ENCODE results near the gene PSME1.

Gene PSME1

DNA sequence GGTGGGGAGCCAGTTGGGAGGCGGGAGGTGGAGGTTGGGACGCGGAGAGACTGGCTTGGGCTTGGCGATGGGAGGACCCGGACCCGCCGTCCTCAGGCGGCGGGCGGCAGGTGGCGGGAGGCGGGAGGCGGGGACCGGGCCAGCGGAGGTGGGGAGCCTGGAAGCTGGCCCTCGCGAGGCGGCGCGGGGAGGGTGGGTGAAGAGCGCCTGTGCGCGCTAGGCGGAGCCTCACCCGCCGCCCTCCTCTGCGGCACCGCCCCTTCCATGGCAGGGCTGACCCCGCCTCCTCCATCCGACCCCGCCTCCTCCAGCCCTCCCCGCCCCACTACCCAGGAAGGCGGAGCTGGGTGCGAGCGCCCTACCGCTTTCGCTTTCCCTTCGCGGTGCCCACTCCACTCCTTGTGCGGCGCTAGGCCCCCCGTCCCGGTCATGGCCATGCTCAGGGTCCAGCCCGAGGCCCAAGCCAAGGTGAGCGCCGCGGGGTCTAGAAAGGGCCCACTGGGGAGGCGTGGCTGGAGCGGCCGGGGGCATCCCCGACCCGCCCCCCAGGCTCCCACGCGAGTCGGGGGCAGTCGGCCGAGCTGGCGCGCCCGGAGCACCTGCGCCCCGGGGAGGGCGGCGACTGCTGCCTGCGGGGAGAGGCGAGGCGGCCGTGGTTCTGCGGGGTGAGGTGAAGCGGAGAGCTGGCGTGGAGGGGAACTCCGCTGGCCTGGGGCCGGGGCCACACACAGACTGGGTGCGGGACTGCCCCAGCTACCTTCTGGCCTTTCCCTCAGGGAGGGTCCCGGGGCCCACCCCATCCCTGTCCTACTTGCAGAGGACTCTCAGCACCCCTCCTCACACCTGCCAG is at the start of gene PSME1:
Gene PSME1, plus strand, starts transcription at position 361 of the 850 bp plus-strand sequence. Its CDS starts 69 bp downstream, at position 430.
- no peak for FAIRE-seq

DNA sequence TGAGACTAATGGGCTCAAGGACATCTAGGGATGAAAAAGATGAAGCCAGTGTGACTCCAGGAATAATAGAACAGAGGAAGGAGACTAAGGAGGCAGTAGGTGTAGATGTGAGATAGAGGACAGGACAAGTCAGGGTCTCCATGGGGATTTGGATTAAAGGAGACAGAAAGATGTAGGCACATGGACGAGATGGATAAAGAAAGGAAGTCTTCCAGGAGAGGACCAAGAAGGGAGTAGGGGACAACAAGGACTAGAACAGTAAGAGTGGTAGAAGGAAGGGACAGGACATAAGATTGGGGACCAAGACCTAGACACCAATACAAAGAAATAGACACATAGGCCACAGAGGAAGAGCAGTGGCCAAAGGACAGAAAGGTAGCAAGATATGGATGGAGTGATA is 49.0 kb upstream of the PSME1 start:
- no peak for FAIRE-seq

DNA sequence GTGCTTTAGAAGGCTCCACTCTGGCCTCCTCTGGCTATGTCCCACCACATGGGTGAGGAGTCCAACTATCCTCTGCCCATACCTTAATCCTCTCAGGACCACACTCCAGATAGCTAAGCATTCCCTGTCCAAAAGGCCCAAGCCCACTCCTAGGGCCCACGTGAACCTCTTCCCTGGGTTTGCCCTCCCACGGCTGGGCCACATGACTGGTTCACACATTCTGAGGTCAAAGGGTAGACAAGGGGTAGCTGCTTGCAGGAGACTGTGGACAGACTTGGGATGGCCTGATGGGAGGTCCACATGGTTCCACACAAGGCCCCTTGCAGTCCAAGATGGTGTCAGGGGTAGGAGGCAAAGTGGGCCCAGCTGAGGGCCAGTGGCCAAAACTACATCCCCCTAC is 47.9 kb upstream of the PSME1 start:
- no peak for FAIRE-seq

DNA sequence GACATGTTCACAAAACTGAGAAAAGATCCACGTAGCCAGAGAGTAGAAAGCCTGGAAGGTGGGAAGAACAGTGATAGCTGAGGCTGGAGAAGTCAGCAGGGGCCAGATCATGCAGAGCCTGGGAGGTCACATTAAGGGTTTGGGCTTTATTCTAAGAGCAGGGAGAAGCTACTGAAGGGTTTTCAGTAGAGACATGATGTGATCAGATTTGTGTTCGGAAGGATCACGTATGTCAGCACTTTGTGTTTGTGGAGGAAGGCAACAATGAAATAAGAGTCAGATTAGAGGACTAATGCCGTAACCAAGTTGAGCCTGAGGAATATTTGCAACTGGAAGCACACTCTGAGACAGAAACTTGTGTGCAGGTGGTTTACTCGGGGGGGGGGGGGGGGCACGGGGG is 46.1 kb upstream of the PSME1 start:
- no peak for FAIRE-seq

DNA sequence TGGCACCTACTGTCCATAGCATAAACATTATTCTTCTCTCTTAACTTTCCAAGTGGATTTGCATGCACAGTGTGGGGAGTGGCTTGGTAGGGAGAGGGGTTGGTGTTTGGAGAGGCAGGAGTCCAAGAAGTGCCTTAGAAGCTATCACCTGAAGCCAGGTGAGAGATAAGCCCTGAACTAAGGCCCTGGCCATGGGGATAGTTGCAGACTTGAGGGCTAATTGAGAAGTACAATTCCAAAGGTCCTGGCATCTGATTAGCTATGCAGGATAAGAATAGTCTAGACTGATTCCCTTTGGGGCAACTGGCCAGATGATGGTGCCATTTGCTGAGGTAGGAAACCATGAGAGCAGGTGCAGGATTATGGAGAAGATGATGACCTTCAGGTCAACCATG is 43.9 kb upstream of the PSME1 start:
- no peak for FAIRE-seq

DNA sequence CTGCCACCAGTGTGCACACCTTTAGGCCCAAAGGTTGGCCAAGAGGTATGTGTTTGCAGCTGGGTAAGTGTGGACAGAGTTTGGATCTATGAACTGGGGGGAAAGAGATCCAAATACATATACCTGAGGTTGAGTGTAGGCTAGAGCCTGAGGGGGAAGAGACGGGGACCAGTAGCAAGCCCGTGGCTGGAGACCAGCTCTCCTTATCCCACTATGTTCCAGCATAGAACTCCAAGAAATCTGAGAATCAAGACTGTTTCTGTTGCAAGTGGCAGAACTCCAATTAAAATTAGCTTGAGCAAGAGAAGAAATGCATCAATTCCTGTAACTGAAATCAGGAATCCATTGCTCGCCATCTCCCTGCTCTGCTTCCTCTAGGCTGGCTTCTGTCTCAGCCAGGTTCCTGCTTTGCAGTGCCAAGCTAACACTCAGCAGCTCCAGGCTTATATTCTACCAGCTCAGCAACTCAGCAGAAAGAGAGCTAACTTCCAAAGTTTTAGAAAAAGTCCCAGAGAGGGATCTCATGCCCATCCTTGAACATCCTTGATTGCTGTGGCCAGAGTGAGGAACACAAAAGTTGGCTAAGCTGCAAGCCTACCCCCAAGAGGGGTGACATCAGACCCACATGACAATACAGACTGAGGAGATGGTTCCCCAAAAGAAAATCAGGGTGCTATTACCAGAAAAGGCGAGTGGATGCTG is 43.3 kb upstream of the PSME1 start:
- no peak for FAIRE-seq

DNA sequence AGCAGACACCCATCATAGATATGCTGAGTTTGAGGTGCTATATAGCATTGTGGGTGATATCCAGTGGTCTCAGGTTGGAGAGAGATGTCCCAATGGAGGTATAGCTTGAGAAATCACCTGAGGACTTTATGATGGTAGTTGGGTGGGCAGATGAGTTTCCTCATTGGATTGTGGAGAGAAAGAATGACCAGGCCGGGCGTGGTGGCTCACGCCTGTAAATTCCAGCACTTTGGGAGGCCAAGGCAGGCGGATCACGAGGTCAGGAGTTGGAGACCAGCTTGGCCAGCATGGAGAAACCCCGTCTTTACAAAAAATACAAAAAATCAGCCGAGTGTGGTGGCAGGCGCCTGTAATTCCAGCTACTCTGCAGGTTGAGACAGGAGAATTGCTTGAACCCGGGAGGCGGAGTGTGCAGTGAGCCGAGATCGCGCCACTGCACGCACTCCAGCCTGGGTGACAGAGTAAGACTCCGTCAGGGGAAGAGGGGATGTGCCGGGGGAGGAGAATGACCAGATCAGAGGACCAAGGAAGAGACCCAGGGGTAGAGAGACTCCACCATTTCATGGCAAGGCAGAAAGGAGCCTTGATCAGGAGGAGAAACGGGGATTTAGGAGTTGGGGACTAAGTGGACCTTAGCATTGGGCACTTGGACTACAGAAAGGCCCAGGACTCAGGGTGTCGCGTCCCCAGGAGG is 42.6 kb upstream of the PSME1 start:
- FAIRE-seq: no peak

DNA sequence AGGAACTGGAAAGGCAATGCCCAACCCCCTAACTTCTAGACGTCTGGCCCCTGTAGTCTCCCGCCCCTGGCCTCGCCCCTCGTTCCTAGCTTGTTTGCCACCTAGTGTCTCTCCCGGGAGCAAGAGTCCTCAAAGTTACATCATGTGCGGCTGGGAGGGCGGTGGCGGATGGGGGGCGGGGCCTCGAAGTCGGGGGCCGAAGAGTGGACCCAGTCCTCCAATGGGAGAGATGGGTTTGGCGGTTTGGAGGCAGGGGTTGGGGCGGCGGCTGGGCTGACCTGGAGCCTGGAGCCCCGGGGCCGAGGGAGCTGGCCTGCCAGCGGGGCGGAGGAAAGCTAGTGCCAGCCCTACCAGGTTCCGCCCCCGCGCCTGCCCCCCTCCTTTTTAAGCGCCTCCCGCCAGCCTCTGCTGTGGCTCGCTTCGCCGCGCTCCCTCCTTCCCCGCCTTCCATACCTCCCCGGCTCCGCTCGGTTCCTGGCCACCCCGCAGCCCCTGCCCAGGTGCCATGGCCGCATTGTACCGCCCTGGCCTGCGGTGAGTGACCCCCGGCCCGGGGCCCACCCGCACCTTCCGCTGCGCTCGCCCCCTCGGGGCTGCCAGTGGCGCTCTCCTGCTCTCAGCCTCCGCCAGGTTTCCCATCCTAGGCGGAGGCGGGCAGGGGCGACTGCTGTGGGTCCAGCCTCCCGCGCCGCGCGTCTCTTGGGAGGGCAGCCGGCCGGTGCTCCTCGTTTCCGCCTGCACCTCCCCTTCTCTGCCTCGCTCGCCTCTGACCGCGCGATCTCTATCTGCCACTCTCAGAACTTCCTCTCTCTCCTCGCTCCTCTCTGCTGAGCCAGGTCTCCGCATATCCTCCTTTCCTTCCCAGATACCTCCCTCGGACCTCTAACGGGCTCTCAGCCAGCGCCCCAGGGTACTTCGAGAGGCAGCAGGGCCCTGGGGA is 41.8 kb upstream of the PSME1 start, which contains the start of gene PCK2:
Gene PCK2, plus strand, starts transcription at position 411 of the 940 bp plus-strand sequence. Its CDS starts 95 bp downstream, at position 506.
- FAIRE-seq: no peak

DNA sequence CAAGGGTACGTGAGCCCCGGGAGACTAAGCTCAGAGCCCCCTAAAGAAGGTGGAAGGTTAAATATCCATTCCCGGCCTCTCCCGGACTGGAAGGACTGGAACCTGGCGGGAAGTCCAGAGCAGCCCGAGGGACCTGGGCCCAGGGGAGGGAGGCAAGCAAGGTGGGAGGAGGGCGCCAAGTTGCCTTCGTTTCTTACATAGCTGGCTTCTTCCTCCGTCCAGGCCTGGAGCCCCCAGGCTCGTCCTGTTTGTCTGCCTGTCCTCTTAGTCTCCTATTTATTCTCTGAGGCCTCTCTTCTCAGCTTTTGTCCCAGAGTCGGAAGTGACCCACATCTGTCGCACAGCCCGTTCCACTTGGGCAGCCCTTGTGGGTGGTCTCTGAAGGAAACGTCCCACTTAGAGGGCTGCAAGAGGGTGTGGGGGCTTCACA is 41.1 kb upstream of the PSME1 start:
- FAIRE-seq: no peak

DNA sequence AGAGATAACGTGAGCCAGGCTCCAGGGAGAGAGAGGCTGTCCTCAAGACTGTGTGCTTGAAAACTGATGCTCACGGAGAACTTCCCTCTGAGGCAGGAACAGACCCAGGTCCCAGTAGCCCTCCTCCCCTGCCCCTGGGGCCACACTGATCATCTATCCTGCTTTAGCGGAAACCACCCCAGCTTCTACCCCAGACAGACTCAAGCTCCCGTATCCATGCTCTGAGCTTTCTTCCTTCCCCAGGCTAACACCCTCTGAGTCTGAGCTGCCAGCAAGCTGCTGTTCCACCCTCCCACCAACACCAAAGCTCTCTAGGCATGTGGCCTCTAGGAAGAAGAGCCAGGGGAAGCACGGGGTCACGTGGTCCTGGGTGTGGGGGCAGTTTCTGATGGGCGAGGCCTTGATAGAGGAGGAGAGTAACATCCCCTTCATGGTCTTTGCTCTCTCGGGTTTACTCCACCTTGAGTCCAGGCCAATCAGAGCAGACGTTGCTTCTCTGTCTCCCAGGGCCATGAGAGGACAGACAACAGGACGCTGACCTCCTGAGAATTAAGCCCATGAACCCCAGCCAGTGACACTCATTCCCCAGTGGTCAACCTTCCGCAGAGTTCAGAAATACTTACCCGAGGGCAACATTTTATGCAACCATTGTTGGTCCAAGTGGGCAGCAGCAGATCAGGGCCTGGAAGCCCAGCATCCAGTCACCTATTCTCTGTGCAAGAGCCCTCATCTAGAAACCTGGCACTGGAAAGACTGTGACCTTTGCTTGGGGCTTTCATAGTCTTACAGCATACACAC is 40.5 kb upstream of the PSME1 start:
- FAIRE-seq: no peak

DNA sequence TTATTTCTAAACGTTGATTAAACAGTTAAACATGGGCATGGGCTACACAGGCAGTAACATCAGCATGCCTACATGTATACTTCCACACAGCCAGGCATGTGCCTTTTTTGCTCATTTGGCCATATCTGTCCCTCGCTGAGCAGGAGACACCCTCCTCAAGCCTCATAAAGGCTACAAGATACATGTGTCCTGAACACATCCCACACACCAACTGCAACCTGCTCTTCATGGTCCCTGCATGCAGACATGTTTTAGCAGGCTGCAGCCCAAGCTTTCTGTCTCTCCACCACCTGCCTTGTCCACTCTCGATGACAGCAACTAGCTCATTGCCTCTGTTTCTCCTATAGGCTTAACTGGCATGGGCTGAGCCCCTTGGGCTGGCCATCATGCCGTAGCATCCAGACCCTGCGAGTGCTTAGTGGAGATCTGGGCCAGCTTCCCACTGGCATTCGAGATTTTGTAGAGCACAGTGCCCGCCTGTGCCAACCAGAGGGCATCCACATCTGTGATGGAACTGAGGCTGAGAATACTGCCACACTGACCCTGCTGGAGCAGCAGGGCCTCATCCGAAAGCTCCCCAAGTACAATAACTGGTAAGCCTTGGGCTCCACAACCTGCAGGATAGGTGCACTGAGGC is 39.3 kb upstream of the PSME1 start:
- FAIRE-seq: no peak

DNA sequence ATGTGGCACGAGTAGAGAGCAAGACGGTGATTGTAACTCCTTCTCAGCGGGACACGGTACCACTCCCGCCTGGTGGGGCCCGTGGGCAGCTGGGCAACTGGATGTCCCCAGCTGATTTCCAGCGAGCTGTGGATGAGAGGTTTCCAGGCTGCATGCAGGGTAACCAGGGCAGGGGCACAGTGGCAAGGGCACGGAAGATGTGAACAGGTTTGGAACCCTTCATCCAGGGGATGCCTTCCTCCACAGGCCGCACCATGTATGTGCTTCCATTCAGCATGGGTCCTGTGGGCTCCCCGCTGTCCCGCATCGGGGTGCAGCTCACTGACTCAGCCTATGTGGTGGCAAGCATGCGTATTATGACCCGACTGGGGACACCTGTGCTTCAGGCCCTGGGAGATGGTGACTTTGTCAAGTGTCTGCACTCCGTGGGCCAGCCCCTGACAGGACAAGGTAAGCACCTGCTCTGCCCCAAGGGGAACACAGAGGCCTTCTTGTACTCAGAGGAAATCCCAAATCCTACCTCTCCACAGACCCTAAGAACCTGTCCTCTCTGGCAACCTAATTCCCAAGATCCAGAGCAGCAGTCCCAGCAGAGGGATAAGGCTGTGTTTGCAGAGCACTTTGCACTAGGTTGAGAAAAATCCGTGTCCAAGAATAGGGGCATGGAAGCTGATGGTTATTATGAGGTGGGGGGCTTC is 37.6 kb upstream of the PSME1 start:
- no peak for FAIRE-seq

DNA sequence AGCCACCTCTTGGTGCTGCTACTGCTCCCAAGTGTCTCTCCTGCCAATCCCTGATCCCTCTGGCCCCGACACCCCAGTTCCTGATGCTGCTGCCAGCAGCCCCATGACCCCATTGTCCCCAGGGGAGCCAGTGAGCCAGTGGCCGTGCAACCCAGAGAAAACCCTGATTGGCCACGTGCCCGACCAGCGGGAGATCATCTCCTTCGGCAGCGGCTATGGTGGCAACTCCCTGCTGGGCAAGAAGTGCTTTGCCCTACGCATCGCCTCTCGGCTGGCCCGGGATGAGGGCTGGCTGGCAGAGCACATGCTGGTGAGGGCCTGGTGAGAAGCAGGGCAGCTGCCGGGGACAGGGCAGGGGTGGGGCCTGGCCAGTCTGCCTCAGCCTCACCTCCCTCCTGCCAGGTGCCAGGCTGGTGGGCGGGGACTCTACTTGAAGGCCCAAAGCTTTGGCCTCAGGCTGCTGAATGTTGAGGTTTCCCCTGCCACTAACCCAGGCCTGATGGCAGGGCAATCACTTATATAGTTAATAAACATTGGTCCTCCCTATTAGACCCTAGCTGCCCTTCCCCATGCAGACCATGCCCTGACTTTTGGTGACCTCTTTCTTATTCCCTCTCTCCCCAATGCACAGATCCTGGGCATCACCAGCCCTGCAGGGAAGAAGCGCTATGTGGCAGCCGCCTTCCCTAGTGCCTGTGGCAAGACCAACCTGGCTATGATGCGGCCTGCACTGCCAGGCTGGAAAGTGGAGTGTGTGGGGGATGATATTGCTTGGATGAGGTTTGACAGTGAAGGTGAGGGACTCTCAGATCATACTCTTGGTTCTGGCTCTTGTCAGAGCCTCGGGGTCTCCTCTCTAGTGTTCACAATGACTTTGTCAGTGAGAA is 36.8 kb upstream of the PSME1 start:
- no peak for FAIRE-seq

DNA sequence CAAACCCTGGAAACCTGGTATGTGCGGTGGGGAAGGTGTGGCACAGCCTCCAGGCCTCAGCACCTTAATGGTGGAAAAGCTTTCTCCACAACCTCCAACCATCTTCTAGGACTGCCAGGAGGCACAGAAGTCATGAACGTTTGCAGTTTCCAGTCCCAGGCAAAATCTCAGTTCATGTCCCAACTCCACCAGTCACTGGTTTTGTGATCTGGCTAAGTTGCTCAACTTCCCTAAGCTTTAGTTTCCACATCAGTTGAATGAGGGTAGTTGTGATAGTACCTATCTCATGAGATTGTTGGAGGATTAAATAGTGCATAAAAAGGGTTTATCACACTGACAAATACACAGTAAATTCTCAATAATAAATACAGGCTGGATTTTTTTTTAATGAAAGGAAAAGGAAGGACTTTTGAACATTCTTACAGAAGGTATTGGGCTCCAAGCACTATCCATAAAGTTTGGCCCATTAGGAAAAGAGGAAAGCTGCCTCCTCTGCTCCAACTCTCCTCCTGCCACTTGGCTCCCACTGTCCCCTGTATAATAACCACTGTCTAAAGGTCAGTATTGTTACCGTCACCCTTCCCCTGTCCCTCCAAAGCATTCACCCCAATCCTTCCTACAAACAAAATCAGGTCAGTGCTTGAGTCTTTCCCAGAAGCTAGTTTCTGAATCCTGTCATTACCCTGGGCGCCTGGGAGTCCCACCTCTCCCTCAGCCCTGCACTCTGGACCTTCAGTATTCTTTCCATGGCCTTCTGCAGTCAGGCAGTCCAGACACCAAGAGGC is 35.6 kb upstream of the PSME1 start:
- no peak for FAIRE-seq

DNA sequence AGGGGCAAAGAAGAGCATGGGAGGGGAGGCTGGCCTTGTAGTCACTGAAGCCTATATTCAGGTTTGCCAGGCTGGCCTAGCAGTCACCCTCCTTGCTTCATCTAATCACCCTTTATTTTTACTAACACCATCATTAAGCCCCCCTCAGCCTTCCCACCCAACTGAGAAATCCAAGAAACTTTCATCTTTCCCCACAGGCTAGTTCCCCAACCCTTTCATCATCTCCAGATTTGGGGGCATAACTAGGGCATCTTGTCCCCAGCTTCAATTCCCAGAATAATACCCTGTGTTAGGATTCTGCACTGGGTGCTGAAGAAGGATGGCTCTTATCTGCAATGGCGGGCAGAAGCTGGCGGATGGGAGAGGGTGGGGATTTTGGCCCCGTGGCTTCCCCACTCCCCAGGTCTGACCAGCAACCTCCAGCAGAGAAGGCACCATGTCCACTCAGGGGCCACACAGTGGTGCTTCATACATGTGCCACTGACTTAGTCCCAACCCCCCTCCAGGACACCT is 35.0 kb upstream of the PSME1 start:
- FAIRE-seq: no peak

DNA sequence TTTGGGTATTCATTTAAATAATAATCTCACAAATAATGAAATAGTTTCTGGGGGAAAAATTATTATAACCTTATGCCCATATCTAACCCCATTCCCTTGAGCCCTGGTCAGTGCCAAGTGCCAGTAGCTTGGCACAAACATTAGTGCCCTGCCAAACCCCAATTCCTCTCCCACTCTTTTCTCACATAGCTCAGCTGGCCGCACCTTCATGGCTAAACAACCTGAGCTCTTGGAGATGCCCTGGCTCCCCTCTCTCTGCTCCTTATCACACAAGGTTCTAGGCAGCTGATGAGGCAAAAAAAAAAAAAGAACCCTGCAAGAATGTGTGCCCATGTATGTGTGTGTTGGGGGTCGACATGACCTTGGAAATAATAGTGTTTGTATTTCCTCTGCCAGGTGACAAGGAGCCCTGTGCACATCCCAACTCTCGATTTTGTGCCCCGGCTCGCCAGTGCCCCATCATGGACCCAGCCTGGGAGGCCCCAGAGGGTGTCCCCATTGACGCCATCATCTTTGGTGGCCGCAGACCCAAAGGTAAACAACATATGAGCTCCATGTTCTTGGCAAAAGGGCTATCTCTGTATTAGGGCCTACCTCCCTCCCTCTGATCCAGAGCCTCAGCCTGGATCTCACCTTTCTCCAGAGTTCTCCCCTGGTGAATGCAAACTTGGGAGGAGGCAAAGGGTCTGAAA is 33.5 kb upstream of the PSME1 start:
- FAIRE-seq: no peak

DNA sequence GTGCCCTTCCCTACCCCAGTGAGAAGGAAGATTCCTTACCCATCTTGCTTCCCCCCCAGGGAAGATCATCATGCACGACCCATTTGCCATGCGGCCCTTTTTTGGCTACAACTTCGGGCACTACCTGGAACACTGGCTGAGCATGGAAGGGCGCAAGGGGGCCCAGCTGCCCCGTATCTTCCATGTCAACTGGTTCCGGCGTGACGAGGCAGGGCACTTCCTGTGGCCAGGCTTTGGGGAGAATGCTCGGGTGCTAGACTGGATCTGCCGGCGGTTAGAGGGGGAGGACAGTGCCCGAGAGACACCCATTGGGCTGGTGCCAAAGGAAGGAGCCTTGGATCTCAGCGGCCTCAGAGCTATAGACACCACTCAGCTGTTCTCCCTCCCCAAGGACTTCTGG is 32.5 kb upstream of the PSME1 start:
- no peak for FAIRE-seq
